ENCODE measurements around the gene TMEM135.
"Not testable (repeated sequence)": the region's sequence is repeated elsewhere in the genome, so short reads cannot be mapped to it uniquely, and the experiment has no call there.

TMEM135 gene

DNA sequence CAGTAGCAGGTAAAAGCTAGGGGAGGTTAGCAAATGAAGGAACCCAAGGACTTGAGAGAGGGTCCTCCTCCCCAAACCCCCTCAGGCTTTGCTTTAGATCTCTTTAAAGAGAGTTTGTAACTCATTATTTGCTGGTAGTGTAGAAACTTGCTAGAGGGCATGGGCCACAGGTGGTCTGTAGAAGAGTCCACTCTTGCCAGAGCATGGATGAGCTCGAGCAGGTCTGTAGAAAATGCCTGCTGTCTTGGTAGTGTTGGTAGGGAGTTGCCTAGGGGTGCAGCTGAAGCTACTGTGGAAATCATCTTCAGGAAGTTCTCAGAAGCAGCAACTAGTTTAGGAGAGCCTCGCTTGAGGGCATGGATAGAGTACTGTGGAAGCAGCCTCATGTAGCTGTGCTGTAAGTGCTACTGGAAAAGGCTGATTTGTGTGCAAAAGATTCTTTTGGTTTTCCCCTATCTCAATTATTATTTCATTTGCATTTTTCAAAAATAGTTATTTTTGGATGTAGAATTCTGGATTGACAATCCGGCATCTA is 104.3 kb downstream of the TMEM135 start:
- DNase-seq (ENCODE audit: low read depth in 3 of 3), result no peak

DNA sequence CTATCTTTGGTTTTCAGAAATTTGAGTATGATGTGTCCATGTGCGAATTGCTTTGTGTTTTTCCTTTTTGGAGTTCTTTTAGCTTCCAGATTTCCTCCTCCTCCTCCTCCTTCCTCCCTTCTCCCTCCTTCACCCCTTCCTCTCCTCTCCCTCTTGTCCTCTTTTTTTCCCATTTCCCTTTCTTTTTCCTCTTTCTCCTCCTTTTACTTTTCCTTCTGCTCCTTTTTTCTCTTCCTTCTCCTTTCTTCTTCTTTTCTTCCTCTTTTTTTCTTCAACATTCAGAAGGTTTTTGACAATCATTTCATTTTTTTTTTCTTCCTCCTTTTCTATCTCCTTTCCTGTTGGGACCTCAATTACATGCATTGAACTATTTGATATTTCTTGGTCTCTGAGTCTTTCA is 104.9 kb downstream of the TMEM135 start:
- DNase-seq (ENCODE audit: low read depth in 3 of 3), result no peak

DNA sequence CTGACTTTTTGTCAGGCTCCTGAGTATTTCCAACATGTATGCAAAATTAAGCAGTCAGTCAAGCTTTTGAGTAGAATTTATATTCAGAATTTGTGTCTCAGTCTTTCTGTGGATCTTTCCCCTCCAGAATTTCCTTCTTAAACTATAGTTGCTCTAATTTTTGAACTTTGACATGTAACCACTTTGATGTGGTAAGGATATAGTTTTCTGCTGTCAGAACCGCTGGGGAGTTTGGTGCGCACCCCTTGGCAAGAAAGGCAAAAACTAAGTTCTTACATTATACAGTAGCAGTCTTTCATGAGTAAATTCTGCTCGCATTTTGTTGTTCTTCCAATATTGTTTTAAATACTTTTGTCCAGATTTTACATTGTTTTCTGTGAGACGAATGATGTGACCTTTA is 105.9 kb downstream of the TMEM135 start:
- DNase-seq (ENCODE audit: low read depth in 3 of 3), result no peak

DNA sequence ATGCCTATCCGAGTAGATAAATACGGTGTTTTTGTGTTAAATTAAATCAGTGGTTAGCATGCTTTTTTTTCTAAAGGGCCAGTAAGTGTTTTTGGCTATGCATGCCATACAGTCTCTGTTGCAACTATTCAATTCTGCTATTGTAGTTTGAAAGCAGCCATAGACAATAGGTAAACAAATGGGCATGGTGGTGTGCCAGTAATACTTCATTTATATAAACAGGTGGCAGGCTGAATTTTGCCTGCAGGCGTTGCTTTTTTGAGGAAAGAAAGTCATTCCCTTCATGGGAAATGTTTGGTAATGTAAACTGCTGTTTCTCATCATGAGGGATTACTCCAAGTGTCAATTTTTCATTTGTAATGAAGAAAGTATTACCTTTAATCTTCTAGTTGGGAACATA is 106.5 kb downstream of the TMEM135 start:
- DNase-seq (ENCODE audit: low read depth in 3 of 3), result no peak

DNA sequence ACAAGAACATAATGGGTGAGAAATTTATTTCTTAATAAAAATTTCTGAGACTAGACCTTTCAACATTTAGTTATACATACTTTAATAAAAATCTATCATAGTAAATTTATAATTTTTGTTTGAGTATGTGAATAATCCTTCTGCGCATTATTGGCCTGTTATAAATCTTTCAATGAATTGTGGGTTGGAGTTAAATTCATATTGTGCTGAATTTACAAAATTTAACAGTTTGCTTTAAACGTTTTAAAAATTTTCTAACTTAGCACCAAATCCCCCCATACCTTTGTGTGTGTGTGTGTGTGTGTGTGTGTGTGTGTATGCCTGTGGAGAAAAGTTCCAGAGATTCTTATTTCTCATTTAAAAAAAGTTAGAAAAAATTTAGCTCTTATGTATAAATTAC is 111.0 kb downstream of the TMEM135 start:
- no peak for DNase-seq (ENCODE audit: low read depth in 3 of 3)

DNA sequence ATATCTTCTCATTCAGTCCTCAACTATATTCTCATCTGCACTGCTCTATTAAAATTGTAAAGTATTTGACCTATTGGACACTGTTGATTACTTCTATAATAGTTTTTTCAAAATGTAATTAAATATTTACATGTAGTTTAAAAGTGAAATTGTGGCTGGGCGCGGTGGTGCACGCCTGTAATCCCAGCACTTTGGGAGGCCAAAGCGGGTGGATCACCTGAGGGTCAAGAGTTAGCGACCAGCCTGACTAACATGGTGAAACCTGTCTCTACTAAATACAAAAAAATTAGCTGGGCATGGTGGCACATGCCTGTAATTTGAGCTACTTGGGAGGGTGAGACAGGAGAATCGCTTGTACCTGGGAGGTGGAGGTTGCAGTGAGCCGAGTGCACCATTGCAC is 112.0 kb downstream of the TMEM135 start:
- not testable (repeated sequence) for DNase-seq (ENCODE audit: low read depth in 3 of 3)

DNA sequence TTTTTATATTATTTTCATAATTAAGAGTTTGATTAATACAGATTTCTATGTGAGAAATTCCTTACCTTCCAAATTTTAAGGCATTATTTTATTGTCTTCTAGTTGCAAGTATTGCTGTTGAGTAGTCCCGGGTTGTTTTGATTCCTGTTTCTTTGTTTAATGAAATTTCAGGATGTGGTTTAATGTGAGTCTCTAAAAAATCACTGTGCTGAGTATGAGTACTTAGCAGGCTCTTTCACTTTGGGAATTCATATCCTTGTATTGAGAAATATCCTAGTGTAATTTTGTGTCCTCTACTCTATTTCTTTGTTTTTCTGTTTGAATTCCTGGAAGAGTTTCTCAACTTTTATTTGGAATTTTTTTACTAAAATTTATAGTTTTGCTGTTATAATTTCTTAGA is 113.2 kb downstream of the TMEM135 start:
- DNase-seq (ENCODE audit: low read depth in 3 of 3), result no peak

DNA sequence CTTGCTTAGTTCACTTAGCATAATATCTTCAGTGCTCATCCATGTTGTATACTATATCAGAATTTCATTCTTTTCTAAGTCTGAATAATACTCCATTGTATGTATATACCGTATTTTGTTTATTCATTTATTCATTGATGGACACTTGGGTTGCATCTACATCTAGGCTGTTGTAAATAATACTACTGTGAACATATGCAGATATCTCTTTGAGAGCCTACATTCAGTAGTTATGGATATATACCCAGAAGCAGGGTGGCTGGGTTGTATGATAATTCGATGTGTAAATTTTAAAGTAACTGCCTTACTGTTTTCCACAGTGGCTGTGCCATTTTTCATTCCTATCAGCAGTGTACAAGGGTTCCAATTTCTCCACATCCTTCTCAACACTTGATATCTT is 116.5 kb downstream of the TMEM135 start:
- DNase-seq (ENCODE audit: low read depth in 3 of 3), result no peak

DNA sequence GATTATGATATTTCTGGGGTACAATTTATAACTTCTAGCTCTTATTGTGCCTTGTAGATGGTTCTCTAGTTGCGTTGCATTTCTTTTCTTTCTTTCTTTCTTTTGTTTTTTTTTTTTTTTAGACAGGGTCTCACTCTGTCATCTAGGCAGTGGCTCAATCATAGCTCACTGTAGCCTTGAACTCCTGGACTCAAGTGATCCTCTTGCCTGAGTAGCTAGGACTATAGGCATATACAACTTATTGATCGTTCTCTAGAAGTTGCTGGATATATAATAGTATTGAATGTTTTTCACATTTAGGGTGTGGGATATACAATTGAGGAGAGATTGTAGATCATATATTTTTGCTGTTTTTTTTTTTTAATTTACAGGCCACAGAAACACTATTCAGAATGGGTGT is 119.2 kb downstream of the TMEM135 start:
- no peak for DNase-seq (ENCODE audit: low read depth in 3 of 3)

DNA sequence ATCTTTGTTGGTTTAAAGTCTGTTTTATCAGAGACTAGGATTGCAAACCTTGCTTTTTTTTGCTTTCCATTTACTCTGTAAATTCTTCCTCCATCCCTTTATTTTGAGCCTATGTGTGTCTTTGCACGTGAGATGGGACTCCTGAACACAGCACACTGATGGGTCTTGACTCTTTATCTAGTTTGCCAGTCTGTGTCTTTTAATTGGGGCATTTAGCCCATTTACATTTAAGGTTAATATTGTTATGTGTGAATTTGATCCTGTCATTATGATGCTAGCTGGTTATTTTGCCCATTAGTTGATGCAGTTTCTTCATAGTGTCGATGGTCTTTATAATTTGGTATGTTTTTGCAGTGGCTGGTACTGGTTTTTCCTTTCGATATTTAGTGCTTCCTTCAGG is 131.3 kb downstream of the TMEM135 start:
- DNase-seq (ENCODE audit: low read depth in 3 of 3), result not testable (repeated sequence)

DNA sequence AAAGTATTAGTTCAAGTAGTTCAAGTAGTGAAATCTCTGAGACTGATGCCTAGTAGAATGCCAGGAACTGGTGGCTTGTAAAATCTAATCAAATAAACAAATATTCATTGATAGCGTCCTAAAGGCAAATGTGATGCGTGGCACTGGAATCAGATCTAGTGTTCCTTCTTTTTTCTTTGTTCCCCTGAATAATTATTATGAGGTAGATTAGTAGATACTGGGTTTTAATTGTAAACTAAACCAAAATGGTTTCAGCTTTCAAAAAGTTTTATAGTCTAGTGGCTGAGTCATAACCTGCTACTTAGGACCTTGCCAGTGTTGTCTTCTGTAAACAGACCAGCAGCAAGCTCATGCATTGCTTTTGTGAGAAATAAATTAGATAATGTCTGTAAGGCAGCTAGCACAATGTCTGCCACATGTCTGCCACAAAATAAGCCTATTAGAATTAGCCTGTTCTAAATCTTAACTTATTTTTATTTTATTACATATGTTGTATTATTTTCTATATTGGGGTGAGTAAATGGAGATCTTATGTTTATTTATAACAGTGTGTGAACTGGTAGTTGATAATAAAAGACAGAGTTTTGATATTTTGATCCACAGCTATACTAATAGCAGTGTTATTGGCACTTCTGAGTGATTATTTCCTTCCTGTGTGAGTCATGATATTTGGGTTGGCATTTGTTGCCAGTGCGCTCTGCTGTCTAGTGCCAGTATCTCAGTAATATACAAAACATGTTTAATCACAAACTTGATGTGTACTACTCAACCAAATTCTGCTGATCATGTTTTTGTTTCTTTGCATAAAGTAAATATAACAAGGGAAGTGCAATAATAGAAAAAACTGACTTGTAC is 135.7 kb downstream of the TMEM135 start:
- DNase-seq (ENCODE audit: low read depth in 3 of 3), result no peak

DNA sequence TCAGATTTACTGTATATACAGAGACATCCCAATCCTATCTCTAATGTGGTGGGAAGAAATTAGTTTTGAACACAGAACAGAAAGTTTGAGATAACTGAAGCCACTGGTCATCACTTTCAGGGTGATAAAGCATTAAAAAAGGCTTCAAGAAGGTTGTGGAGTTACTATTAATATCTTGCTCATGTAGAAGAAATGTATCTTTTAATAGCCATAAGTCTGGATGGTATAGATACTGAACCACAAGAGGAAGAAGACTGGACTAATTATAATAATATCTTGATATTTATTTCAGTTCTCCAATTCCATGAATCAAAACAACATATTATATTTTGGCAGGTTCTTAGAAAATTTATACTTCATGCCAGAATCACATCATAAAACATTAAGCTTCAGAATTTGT is 137.1 kb downstream of the TMEM135 start:
- DNase-seq (ENCODE audit: low read depth in 3 of 3), result no peak

DNA sequence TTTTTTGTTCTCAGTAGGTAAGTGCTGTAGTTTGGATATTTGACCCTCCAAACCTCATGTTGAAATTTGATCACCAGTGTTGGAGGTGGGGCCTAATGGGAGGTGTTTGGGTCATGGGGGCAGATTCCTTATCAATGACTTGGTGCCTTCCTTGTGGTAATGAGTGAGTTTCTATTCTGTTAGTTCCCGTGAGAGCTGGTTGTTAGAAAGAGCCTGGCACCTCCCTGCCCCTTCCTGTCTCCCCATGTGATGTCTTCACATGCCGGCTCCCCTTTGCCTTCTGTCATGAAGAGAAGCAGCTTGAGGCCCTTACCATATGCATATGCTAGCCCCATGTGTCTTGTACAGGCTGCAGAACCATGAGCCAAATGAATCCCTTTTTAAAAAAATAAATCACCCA is 138.3 kb downstream of the TMEM135 start:
- DNase-seq (ENCODE audit: low read depth in 3 of 3), result no peak

DNA sequence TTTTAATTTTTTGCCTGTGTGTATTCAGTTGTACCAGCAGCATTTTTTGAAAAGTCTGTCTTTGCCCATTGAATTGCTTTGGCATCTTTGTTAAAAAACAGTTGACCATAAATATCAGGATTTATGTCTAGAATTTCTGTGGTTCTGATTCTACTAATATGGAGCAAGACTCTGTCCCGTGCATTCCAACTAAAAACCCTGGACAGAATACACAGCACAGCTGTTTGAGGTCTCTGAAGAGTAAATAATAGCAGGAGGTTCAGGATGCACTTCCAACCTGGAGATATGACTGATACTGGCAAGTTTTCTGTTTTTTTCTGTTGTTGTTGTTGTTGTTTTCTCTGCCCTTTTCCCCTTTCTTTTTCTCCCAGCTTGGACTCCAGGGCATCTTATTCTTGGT is 141.9 kb downstream of the TMEM135 start:
- no peak for DNase-seq (ENCODE audit: low read depth in 3 of 3)

DNA sequence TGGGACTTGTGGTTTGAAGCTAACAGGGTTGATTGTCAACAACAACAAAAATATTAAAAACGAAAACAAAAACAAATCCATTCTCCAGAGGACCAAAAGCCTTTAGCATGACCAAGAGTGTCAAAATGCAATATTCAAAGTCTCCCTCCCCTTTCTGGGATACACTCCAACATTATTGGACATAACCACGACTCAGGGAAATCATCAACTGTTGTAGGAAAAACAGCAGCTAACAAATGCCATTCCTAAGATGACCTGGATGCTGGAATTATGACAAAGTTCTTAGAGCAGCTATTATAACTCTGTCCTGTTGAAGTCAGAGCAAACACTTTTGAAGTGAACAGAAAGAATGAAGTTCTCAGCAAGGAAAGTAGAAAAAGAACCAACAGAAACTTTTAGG is 143.0 kb downstream of the TMEM135 start:
- DNase-seq (ENCODE audit: low read depth in 3 of 3), result no peak

DNA sequence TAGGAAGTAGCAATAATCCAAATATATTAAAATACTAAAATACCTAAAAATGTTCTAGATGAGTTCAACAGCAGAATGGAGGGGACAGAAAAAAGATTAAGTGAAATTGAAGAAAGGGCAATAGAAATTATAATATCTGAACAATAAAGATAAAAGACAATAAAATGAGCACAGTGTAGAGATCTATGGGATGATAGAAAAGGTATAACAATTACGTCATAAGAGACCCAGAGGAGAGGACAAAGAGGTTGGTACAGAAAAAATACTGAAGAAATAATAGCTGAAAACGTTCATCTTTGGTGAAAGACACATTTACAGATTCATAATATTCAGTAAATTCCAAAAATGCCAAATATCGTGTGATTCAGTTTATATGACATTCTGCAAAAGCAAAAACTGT is 143.4 kb downstream of the TMEM135 start:
- no peak for DNase-seq (ENCODE audit: low read depth in 3 of 3)

DNA sequence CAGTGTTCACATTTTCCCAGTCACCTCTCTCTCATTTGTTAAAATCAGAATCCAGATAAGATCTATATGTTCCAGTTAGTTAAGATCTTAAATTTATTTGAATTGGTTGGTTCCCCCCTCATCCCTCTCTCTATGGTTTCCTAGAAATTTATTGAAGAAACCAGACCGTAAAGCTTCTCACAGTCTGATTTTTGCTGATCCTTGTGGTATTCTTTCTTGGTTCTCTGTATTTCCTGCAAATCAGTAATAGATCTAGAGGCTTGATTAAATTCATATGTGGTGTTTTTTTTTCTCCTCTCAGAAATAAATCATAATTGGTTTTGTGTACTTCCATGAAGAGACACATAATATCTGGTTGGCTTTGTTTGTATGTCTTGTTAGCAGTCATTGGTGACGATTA is 147.5 kb downstream of the TMEM135 start:
- DNase-seq (ENCODE audit: low read depth in 3 of 3), result no peak

DNA sequence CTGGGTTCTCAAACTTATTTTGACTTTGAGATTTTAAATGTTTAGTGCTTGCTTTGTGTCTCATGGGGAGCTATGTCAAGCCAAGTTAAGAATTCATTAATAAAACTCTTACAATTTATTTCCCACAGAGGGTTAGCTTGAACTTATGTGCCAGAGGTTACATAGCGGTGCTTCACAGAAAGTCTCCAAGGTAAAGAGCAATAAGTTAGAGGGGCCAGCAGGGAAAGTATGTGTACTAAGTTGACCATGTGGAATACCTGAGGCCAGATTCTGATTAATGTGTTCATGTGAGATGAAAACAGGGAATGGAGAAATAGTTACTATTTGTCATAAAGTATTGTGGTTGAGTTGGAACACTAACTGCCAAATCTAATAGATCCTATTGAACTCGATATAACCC is 149.3 kb downstream of the TMEM135 start:
- DNase-seq (ENCODE audit: low read depth in 3 of 3), result no peak

DNA sequence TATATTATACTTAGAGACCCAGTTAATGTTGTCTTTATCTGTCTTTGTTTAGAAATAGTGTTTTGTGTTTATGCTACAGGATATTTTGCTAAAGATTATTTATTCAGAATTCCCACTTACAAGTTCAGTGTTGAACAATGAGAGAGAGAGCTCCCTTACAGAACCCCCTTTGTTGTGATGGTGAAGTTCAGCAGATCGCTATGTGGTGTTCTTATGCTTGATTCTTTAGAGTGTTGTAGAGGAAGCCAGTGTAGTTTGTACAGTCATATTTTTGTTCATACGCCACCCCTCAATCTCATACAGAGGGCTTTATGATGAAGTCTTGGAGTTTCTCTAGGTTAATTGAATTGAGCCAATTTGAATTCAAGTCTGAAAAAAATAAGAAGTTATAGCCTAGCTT is 150.2 kb downstream of the TMEM135 start:
- no peak for DNase-seq (ENCODE audit: low read depth in 3 of 3)

DNA sequence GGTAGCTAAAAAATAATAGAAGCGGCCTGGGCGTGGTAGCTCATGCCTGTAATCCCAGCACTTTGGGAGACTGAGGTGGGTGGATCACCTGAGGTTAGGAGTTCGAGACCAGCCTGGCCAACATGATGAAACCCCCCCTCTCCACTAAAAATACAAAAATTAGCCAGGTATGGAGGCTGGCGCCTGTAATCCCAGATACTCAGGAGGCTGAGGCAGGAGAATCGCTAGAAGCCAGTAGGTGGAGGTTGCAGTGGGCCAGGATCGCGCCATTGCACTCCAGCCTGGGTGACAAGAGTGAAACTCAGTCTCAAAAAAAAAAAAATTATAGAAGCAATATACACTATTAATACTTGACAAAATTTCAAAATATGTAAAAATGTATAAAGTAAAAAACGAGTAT is 150.7 kb downstream of the TMEM135 start:
- DNase-seq (ENCODE audit: low read depth in 3 of 3), result not testable (repeated sequence)

DNA sequence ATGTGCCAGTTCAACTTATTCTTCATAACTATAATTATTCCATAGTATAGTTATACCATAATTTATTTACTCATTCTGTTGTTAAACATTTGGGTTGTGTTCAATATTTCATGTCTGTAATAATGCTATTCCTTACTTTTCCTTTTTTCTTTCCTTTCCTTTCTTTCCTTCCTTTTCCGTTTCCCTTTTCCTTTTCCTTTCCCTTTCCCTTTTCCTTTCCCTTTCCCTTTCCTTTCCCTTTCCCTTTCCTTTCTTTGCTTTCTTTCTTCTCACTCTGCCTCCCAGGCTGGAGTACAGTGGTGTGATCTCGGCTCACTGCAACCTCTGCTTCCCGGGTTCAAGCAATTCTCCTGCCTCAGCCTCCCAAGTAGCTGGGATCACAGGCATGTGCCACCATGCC is 151.2 kb downstream of the TMEM135 start:
- not testable (repeated sequence) for DNase-seq (ENCODE audit: low read depth in 3 of 3)

DNA sequence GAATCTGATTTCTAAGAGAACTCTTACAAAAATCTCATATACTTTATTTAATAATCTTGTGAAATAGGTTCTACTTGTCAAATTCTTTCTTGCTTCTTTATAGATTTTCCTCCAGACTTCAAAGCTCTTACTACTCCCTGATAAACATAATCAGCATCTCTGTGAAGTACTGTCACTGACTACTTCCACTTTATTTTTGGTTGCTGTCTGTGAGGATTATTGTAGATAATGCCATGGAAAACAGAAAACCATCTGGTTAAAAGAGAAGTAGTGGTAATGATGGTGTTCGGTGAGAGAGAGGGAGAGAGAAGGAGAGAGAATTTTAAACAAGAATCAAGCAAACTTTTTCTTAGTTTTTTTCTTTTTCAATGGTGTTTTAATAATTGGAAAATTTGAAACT is 152.3 kb downstream of the TMEM135 start:
- no peak for DNase-seq (ENCODE audit: low read depth in 3 of 3)

DNA sequence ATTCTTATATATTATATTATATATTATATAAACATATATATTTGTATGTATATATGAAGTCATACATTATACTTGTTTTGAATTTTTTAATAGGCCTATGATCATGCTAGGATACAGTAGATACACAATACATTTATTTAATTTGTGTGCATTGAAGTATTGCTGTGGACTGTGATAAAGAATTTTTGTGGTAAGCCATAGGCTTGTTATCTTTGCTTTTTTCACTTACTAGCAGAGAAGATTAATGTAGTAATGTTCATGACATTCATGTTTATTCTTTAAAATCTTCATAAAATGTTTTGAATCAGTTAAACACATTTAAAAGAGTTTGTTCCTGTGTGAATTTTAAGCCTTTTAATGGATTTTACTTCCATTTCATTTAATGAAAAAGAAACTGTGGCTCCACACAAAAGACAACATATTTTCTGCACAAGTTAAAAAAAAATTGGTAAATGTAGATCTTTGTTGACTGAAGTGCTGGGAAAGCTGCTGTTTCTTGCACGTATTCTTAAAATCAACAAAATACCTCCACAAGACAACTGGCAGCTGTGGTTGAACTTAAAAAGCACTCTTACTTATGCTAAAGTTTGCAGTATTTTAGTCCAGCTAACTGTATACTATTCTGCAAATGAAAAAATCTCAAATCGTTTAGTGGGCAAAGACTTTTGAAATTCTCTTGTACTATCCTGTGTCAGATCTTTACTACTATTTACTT is 156.2 kb downstream of the TMEM135 start:
- DNase-seq (ENCODE audit: low read depth in 3 of 3), result no peak

Data from stimulated activated CD4-positive, alpha-beta T cell treated with anti-CD3 and anti-CD28 coated beads, TNF-alpha, amount 100 ng/mL, for 4 hours (primary cell).